ENCODE data around the gene MAP2K3. TPM values are rescaled to one million over a fixed set of nuclear protein-coding genes. Genes with fewer than 3 reads are reported as not detected.

MAP2K3 gene
- total RNA-seq, 2 donors from 2014 or later: 37.8 to 43.8 TPM

DNA sequence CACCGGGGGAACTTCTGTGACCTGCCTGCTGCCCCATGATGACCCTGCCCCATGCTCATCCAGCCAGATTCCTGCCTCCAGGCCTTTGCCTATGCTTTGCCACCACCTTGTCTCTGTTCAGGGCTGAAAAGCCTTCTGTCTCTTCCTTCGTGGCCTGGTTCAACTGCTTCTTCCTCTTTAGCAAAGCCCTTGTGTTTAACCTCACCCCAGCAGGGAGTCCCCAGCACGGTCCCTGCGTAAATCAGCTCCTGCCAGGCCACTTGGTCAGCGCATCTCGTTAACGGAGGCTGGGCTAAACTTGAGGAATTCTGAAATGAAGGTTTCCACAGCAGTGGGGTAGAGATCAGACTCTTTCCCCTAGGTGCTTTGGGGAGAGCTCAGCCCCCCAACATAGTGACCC, 75.5 kb downstream of the MAP2K3 start:
- peak overlapping the region in 1 of 2 donors; percentile 70 for H3K27ac ChIP-seq
- no peaks in the 10 kb centered on the region for H3K36me3 ChIP-seq
- H3K9me3 ChIP-seq: no peaks in the 10 kb centered on the region
- no peaks in the 10 kb centered on the region for H3K27me3 ChIP-seq
- TF ChIP-seq, protein P1, sequence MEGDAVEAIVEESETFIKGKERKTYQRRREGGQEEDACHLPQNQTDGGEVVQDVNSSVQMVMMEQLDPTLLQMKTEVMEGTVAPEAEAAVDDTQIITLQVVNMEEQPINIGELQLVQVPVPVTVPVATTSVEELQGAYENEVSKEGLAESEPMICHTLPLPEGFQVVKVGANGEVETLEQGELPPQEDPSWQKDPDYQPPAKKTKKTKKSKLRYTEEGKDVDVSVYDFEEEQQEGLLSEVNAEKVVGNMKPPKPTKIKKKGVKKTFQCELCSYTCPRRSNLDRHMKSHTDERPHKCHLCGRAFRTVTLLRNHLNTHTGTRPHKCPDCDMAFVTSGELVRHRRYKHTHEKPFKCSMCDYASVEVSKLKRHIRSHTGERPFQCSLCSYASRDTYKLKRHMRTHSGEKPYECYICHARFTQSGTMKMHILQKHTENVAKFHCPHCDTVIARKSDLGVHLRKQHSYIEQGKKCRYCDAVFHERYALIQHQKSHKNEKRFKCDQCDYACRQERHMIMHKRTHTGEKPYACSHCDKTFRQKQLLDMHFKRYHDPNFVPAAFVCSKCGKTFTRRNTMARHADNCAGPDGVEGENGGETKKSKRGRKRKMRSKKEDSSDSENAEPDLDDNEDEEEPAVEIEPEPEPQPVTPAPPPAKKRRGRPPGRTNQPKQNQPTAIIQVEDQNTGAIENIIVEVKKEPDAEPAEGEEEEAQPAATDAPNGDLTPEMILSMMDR (IDR thresholded peaks at IDR 0.05): no peak
- no peak for DNase-seq (ENCODE audit: low spot score)
- no peak overlapping the region for H3K4me3 ChIP-seq
- H3K4me1 ChIP-seq: peaks cover 0 to 32% of the 10 kb centered on the region in 2 donors

DNA sequence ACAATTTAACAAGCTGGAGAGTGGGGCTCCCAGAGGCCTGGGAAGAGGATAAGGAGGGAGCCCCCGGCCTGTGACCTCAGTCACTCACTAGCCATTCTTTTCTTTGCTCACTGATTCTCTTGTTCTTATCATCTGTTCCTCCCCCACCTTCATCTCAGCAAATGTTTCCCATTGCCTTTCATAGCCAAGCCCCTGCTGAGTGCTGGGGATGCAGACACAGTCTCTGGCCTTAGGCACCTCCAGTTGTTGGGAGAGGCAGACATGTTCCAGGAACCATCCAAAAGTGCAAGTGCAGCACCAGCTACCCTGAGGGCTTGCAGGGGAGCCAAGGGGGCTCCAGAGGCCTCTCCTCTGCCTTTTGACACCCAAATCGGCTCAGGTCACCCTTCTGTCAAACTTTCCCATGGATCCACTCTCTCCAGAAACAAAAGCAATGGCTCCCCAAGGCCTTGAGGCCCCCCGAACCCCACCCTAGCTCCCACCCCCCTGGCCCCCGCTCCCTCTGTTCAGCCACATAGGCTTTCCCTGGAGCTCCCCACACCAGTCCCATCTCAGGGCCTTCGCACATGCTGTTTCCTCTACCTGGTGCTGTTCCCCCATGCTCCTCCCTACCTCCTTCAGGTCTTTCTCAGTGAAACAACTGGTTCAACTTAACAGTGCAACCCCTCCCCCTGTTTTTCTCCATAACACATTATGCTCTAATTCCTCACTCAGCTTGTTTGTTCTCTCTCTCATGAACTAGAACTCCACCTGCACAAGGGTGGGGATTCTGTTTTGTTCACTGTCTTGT, 76.7 kb downstream of the MAP2K3 start:
- Histone ChIP-seq H3K4me1 (peaks cover 0 to 32% of the 10 kb centered on the region in 2 donors), H3K27me3 (no peaks in the 10 kb centered on the region), H3K4me3 (no peak overlapping the region), H3K27ac (no peak overlapping the region), H3K9me3 (no peaks in the 10 kb centered on the region), H3K36me3 (no peaks in the 10 kb centered on the region)
- TF ChIP-seq, protein P1 (IDR thresholded peaks at IDR 0.05): no peak
- no peak for DNase-seq (ENCODE audit: low spot score)

DNA sequence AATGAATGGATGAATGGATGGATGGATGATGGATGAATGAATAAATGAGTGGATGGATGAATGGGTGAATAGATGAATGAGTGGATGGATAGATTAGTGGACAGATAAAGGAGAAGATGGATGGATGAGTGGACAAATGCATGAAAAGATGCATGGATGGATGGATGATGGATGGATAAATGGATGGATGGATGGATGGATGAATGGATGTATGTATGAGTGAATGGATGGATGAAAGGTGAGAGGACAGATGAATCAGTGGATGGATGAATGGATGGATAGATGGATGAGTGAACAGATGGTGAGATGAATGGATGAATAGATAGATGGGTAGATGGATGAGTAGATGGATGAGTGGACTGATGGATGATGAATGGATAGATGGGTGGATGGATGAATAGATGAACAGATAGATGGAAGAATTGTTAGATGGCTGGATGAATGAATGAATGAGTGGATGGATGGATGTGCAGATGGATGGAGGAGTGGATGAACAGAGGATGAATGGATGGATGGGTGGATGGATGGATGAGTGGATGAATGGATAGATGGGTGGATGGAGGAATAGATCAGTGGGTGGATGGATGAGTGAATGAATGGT, 77.9 kb downstream of the MAP2K3 start:
- Histone ChIP-seq H3K4me1 (peaks cover 0 to 30% of the 10 kb centered on the region in 2 donors), H3K9me3 (no peaks in the 10 kb centered on the region), H3K36me3 (no peaks in the 10 kb centered on the region), H3K27me3 (no peaks in the 10 kb centered on the region), H3K4me3 (no peak overlapping the region), H3K27ac (no peak overlapping the region)
- TF ChIP-seq, protein P1 (IDR thresholded peaks at IDR 0.05): no peak
- DNase-seq (ENCODE audit: low spot score): no peak

DNA sequence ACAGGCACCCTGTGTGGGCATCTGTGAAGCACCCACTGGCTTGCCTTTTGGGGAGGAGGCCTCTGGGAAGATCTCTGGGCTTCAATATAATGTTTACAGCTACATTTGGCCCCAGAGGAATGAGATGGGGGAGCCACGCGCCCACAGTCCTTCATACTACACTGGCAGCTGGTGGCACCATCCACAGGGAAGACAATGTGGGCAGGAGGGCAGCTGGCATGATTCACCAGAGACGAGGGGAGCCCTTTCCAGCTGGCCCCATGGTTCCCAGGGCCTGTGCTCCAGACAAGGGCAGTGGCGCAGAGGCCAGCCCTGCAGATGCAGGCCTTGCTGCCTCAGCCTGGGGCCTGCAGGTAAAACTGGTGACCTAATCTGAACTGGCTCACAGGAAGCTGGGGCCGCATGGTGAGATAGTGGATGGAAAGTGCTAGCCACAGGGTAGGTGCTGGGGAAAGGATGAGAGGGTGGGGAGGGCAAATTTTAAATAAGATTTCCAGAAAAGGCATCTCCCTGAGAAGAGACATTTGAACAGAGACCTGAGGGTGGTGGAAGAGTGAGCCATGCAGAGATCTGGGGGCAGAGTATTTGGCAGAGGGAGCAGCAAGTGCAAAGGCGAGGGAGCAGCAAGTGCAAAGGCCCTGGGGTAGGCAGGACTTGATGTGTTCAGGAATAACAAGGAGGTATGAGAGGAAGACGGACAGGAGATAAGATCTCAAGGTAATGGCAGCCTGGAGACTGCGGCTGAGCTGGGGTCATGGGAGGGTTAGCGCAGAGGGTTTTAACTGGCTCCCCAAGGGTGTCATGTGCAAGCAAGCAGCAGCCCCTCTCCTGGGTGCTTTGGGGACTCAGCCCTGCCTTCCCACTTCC, 79.5 kb downstream of the MAP2K3 start:
- Histone ChIP-seq H3K4me1 (peaks cover 0 to 17% of the 10 kb centered on the region in 2 donors), H3K36me3 (no peaks in the 10 kb centered on the region), H3K9me3 (no peaks in the 10 kb centered on the region), H3K27me3 (no peaks in the 10 kb centered on the region), H3K27ac (no peak overlapping the region), H3K4me3 (no peak overlapping the region)
- TF ChIP-seq, protein P1 (IDR thresholded peaks at IDR 0.05): no peak
- no peak for DNase-seq (ENCODE audit: low spot score)

Other genes with a start within 250 kb of the MAP2K3 start
- 100 to 1,000 TPM; 151 to 179 TPM for gene USP22, start 241.7 kb upstream of the MAP2K3 start, total RNA-seq
- gene DHRS7B, start 157.7 kb upstream of the MAP2K3 start, total RNA-seq: 10 to 100 TPM; 35.8 to 45.3 TPM
- gene TMEM11, start 70.5 kb upstream of the MAP2K3 start, total RNA-seq: 10 to 100 TPM; 25.5 to 27.2 TPM
- gene NATD1, start 31.3 kb upstream of the MAP2K3 start, total RNA-seq: 10 to 100 TPM; 15.4 to 17.0 TPM
- gene KCNJ12, start 91.6 kb downstream of the MAP2K3 start, total RNA-seq: 10 to 100 TPM; 12.0 to 17.3 TPM

Measured in right atrium auricular region (tissue), 2 donors.